Progenitor cell of endocrine pancreas (in vitro differentiated cells): ENCODE measurements around the gene PGPEP1. TPM values are rescaled to one million over a fixed set of nuclear protein-coding genes. Genes with fewer than 3 reads are reported as not detected.

Experiments used
- DNase-seq: peaks from one replicate; pipeline ENCODE4 v3.0.0; 2021; ENCODE audit warnings: low spot score; ENCODE audit not compliant: unreplicated experiment
- H3K27ac Mint-ChIP-seq: 2 replicates; pipeline ENCODE4 v1.8.0; 2021; ENCODE audit warnings: mild to moderate bottlenecking, moderate library complexity, mixed read lengths
- H3K27me3 Mint-ChIP-seq: 2 replicates; pipeline ENCODE4 v1.8.0; 2021; ENCODE audit warnings: mixed read lengths
- H3K36me3 Mint-ChIP-seq: 2 replicates; pipeline ENCODE4 v1.8.0; 2022; ENCODE audit warnings: mixed read lengths; ENCODE audit not compliant: insufficient read depth
- H3K4me1 Mint-ChIP-seq: 2 replicates; pipeline ENCODE4 v1.8.0; 2021; ENCODE audit warnings: low read depth, mixed read lengths
- H3K4me3 Mint-ChIP-seq: 2 replicates; pipeline ENCODE4 v1.8.0; 2021; ENCODE audit warnings: low read depth, mild to moderate bottlenecking, moderate library complexity, mixed read lengths
- H3K9me3 Mint-ChIP-seq: 2 replicates; pipeline ENCODE4 v1.8.0; 2021; ENCODE audit warnings: low read depth, mixed read lengths
- CTCF ChIP-seq: fragments of 200-600 bp; sonication (generic); IDR thresholded peaks from one replicate; pipeline ENCODE4 v1.5.0; 2021; ENCODE audit warnings: antibody characterized with exemption, mild to moderate bottlenecking; ENCODE audit not compliant: unreplicated experiment
- total RNA-seq: library from RNA; stranded (reverse); gene quantifications from 2 replicates; pipeline ENCODE4 v1.2.1, GENCODE V29; 2021

PGPEP1 gene
- total RNA-seq, 1 donor from 2014 or later = 51.3 TPM

DNA sequence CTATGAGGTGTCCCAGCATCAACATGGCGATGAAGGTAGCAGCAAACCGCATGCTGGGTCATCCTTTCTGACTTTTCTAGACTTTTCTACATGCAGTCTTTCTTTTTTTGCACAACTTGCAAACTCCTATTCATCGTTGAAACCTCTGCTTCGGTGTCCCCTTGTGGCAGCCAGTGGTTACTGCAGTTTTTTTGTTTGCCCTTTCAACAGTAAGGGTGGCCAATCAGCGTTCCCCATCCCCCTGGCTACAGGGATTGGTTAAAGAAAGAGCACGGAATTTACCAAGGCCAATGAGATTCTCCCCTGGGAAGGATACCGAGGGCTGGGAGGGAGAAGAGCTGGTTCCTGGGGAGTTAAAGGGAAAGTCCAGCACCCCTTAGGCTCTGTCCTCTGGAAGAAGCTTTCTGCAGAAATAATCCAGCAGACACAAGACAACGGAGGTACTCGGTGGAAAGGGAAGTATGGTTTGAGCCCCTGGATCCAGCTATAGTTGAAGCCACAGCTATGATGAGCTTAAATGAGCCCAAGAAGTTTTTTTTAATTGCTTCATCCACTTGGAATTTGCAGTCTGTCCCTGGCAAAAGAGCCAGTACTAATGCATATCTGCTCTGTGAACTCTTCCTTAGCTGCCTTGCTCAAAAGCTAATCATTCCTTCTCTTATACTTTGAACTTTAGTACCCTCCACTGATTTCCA lies 11.9 kb upstream of the PGPEP1 start:
- H3K9me3 Mint-ChIP-seq = no peaks in the 10 kb centered on the region
- H3K27me3 Mint-ChIP-seq = no peaks in the 10 kb centered on the region
- peak overlapping the region; percentile 67 for H3K4me3 Mint-ChIP-seq
- H3K36me3 Mint-ChIP-seq = no peaks in the 10 kb centered on the region
- peak; percentile 70 for TF ChIP-seq CTCF
- peak overlapping the region; percentile 80 for H3K27ac Mint-ChIP-seq
- peak; percentile 69 for DNase-seq
- peaks cover 12% of the 10 kb centered on the region for H3K4me1 Mint-ChIP-seq

DNA sequence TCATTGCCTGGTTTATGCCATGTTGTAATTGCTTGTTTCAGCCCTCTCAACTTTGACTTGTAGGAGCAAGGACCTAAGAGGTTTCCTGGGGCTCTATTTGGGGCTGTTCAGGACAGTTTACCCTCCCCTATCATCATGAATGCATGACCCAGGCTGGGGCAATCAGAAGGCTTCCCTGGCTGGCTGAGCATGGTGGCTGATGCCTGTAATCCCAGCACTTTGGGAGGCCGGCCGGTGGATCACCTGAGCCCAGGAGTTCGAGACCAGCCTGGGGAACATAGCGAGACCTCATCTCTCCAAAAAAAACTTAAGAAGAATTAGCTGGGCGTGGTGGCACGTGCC lies 11.4 kb upstream of the PGPEP1 start:
- TF ChIP-seq CTCF = no peak
- DNase-seq = no peak
- Mint-ChIP-seq H3K27ac (peak overlapping the region; percentile 71), H3K9me3 (no peaks in the 10 kb centered on the region), H3K36me3 (no peaks in the 10 kb centered on the region), H3K27me3 (no peaks in the 10 kb centered on the region), H3K4me1 (peaks cover 9% of the 10 kb centered on the region), H3K4me3 (peak overlapping the region; percentile 67)

DNA sequence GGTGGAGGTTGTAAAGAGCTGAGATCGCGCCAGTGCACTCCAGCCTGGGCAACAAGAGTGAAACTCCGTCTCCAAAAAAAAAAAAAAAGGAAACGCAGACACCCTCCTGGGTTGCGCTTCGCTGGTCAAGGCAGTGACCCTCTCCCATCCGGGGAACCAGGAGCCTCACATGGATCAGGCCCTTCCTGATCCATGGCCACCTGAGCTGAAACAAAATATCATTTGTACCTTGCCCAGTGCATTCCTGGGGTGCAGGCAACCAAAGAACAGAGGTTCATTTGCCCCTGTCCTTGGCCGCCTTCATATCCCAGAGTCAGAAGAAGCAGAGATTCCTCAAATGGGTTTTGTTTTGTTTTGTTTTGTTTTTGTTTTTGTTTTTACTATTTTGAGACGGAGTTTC lies 9.5 kb upstream of the PGPEP1 start:
- no peak for DNase-seq
- Mint-ChIP-seq H3K27ac (no peak overlapping the region), H3K9me3 (no peaks in the 10 kb centered on the region), H3K4me3 (no peak overlapping the region), H3K36me3 (no peaks in the 10 kb centered on the region), H3K27me3 (no peaks in the 10 kb centered on the region), H3K4me1 (peaks cover 8% of the 10 kb centered on the region)
- no peak for TF ChIP-seq CTCF

DNA sequence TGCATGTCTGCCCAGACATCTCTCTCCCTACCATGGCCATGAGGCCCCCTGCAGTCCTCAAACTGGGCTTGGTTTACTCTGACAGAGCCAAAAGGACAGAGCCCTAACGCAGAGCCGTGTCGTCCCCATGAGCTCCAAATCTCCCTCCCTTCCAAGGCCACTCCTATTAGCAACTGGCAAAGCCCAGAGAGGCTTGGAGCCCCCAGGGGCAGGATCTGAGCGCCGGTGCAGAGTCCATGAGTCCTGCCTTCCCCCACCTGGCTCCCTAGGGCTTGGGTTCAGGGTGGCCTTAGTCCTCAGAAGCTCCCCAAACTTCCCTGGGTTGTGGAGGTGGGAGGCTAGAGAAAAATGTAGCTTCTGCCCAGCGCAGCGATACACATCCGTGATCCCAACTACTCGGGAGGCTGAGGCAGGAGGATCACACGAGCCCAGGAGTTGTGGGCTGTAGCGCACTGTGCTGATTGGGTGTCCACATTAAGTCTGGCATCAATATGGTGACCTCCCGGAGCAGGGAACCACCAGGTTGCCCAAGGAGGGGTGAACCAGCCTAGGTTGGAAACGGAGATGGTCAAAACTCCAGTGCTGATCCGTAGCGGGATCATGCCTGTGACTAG lies 7.4 kb upstream of the PGPEP1 start:
- Mint-ChIP-seq H3K4me1 (peaks cover 8% of the 10 kb centered on the region), H3K36me3 (no peaks in the 10 kb centered on the region), H3K27ac (no peak overlapping the region), H3K9me3 (no peaks in the 10 kb centered on the region), H3K4me3 (no peak overlapping the region), H3K27me3 (no peaks in the 10 kb centered on the region)
- no peak for TF ChIP-seq CTCF
- DNase-seq = no peak

DNA sequence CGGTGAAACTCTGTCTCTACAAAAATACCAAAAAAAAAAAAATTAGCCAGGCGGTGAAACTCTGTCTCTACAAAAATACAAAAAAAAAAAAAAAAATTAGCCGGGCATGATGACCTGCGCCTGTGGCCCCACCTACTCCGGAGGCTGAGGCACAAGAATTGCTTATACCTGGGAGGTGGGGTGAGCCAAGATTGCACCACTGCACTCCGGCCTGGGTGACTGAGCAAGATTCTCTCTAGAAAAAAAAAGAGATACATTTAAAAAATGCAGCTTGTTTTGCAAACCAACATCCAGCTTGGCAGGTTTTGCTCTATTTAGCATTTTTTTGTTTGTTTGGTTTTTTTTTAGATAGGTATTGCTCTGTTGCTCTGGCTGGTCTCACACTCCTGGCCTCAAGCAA lies 6.7 kb upstream of the PGPEP1 start:
- H3K27me3 Mint-ChIP-seq = no peaks in the 10 kb centered on the region
- no peak overlapping the region for H3K27ac Mint-ChIP-seq
- no peaks in the 10 kb centered on the region for H3K36me3 Mint-ChIP-seq
- H3K9me3 Mint-ChIP-seq = no peaks in the 10 kb centered on the region
- peaks cover 4% of the 10 kb centered on the region for H3K4me1 Mint-ChIP-seq
- no peak overlapping the region for H3K4me3 Mint-ChIP-seq
- TF ChIP-seq CTCF = no peak
- DNase-seq = no peak
